ENCODE data around the gene FAIM2.

DNA sequence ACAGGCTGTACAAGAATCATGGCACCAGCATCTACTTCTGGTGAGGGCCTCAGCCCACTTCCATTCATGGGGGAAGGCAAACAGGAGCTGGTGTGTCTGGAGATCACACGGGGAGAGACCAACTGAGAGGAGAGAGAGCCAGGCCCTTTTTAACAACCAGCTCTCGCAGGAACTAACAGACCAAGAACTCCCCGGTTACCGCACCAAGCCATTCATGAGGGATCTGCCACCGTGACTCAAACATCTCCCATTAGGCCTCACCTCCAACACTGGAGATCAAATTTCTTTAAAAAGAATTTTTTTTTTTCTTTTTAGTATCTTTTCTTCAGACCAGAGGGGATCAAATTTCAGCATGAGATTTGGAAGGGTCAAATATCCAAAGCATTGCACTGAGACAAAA lies 30.1 kb upstream of the FAIM2 start:
- TF ChIP-seq, protein P1, sequence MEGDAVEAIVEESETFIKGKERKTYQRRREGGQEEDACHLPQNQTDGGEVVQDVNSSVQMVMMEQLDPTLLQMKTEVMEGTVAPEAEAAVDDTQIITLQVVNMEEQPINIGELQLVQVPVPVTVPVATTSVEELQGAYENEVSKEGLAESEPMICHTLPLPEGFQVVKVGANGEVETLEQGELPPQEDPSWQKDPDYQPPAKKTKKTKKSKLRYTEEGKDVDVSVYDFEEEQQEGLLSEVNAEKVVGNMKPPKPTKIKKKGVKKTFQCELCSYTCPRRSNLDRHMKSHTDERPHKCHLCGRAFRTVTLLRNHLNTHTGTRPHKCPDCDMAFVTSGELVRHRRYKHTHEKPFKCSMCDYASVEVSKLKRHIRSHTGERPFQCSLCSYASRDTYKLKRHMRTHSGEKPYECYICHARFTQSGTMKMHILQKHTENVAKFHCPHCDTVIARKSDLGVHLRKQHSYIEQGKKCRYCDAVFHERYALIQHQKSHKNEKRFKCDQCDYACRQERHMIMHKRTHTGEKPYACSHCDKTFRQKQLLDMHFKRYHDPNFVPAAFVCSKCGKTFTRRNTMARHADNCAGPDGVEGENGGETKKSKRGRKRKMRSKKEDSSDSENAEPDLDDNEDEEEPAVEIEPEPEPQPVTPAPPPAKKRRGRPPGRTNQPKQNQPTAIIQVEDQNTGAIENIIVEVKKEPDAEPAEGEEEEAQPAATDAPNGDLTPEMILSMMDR (conservative IDR thresholded peaks at IDR 0.05), result no peak
- TF ChIP-seq ZFX (IDR thresholded peaks at IDR 0.05), result no peak

Measured in C4-2B (cell line).